WI38 (cell line): Measurements from ENCODE around the gene SPATA31E1.
"Not testable (repeated sequence)": the region's sequence is repeated elsewhere in the genome, so short reads cannot be mapped to it uniquely, and the experiment has no call there.

Source experiments
- H3K4me3 ChIP-seq: 2 replicates; pipeline ENCODE4 v1.5.1; 2011; ENCODE audit warnings: low read depth, mild to moderate bottlenecking, control low read depth, low read length
- TF ChIP-seq, protein P1 (sequence below): IDR thresholded peaks from 2 replicates; pipeline ENCODE4 v1.5.1; 2012; ENCODE audit warnings: low read depth, mild to moderate bottlenecking, control low read depth, low read length

SPATA31E1 gene

DNA sequence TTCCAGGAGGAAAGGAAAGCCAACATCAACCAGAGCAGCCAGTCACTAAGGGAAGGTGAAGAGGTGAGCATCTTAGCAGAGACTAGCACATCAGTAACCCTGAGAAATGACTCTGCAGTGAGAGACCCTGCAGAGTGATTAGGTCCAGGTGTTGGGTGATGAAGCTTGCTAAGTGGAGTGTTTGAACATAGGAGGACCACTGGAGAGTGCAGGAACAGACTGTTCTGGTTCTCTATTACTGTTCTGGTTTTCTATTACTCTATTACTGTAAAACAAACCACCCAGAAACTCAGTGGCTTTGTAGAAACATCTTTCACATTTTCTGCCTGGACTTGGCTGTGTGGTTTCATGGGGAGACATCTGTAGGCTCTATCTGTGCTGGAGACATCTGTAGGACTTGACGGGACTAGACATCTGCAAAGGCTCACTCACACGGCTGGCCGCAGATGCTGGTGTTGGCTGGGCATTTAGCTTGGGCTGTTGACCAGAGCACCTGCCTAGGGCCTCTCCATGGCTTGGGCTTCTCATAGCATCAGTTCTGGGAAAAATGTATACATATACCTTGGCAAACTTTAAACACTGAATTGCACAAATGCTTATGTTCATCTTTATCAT, 33.4 kb upstream of the SPATA31E1 start:
- TF ChIP-seq, protein P1, sequence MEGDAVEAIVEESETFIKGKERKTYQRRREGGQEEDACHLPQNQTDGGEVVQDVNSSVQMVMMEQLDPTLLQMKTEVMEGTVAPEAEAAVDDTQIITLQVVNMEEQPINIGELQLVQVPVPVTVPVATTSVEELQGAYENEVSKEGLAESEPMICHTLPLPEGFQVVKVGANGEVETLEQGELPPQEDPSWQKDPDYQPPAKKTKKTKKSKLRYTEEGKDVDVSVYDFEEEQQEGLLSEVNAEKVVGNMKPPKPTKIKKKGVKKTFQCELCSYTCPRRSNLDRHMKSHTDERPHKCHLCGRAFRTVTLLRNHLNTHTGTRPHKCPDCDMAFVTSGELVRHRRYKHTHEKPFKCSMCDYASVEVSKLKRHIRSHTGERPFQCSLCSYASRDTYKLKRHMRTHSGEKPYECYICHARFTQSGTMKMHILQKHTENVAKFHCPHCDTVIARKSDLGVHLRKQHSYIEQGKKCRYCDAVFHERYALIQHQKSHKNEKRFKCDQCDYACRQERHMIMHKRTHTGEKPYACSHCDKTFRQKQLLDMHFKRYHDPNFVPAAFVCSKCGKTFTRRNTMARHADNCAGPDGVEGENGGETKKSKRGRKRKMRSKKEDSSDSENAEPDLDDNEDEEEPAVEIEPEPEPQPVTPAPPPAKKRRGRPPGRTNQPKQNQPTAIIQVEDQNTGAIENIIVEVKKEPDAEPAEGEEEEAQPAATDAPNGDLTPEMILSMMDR, result no peak
- H3K4me3 ChIP-seq, result no peak overlapping the region

DNA sequence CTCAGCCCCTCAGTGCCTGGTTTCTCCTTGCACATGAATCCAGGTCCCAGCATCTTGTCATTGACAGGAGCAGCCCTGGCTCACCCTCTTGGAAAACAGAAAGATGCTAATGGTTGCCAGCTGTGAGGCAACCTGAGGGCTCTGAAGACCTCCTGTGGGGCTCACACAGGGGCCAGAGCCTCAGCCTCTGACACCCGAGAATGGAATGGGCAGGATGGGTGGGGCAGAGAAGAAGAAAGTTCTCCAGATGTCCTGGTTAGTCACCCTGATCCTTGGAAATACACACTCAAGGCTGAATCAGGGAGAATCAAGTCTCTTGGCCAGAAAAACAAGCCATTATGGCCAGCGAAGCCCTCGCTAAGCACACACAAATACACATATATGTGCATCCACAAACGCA, 32.3 kb upstream of the SPATA31E1 start:
- TF ChIP-seq, protein P1, result no peak
- H3K4me3 ChIP-seq, result no peak overlapping the region

DNA sequence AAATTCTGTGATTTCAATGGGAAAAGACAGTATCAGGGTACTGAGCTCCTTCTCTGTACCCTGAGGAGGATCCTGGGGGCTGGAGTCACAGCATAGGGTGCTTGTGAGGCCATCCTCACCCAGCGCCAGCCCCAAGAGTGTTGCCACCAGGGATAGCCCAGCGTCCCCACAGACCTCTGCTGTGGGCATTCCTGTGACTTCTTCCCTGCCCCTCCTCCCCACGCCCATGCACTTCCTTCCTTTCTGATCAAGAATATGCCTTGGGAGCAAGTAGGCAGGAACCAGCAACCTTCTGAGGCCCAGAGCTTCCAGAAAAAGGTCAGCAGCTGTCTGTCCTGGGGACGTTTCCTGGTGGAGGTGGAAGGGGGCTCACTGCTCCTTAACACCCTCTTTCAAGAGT, 31.5 kb upstream of the SPATA31E1 start:
- not testable (repeated sequence) for H3K4me3 ChIP-seq

DNA sequence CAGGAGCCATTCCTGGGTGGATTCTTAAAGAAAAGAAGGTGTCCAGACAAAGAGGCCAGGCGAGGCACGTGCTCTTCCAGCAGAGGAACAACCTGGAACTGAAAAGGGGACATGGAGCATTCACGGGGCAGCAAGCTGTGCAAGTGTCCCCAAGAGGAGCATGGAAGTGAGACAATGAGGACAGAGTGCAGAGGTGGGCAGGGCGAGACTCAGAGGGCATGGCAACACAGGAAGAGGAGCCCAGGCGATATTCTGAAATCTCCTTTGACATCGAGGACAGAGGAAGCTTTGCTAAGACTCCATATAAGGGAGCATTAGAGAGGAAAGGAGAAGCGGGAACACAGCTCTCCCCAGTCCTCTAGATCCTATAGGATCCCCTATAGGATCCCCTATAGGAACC, 29.4 kb upstream of the SPATA31E1 start:
- H3K4me3 ChIP-seq, result no peak overlapping the region
- TF ChIP-seq, protein P1, result no peak

DNA sequence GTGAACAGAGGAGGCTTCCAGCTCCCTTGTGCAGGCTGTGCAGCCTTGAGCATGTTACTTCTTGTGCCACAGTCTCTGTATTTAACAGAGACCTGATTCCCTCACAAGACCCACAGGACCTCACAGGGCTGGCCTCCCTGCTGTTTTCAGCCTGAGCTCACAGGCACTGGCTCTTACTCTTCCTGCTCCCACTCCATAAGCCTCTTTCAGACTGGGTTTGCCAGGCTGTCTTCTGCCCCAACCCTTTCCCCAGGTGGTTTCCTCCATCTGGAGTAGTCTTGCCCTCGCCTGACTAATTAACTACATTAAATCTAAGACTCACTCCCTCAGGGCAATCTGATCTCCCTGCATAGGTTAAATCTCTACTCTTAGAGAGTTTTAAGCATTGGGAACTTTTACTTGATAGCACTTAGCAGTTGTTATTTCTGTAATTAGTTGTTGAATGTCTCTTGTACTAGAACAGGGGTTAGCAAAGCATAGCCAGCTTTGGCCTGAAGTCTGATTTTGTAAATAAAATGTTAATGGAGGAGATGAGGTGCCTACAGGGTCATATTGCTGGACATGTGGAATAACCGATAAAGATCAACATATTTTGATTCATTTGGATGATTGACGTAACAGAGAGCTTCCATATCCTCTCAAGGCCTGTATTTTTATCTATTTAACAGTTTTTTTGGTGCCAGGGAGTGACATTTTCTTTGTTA, 28.6 kb upstream of the SPATA31E1 start:
- no peak overlapping the region for H3K4me3 ChIP-seq
- TF ChIP-seq, protein P1, result no peak

DNA sequence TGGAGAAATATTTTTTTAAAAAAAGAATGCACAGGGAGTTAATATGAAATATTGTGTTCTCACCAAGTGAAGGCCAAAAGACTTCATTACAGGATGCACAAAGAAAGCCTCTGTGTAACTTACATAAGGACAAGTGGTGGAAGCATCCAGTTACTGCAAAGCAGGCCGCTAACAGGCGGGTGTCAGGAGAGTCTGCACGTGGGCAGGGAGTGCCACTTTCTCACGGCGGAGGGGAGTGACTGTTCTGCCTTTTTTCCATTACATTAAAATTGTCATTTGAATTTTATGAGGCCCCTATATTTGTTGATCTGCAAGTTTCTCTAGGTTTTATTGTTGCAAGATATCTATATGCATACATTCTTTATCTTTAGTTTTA, 28.1 kb upstream of the SPATA31E1 start:
- TF ChIP-seq, protein P1, result no peak
- H3K4me3 ChIP-seq, result no peak overlapping the region

DNA sequence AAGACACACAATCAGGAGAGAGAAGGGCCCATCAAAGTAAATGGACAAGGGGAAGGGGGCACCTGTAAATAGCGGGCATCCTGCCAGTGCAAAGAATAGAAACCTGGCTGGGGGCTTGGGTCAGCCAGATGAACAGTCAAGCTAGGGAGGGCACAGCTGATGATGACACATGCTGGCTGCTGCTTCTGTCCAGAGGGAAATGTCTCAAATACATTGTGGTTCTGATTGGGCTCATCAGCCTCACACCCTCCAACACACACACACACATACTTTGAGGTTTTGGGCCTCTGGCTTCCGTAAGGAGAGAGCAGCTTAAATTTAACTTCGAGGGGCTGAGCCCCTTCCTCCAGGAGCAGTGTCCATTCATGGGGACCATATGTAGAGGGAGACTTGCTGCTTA, 27.6 kb upstream of the SPATA31E1 start:
- TF ChIP-seq, protein P1, result no peak
- H3K4me3 ChIP-seq, result no peak overlapping the region
